HG03108 (cell line): ENCODE measurements around the gene PCBP3.
"Not testable (repeated sequence)": the region's sequence is repeated elsewhere in the genome, so short reads cannot be mapped to it uniquely, and the experiment has no call there.

ENCODE experiments used
- ATAC-seq: cut with Tn5 transposase; IDR thresholded peaks from one replicate; pipeline ENCODE4 v1.9.1; 2021; ENCODE audit warnings: moderate library complexity; ENCODE audit not compliant: unreplicated experiment

The PCBP3 gene

GRCh38 chr21:45612665-45613019 lies 30.9 kb upstream of the PCBP3 start:
- ATAC-seq: not testable (repeated sequence)

- ATAC-seq: no peak
These were observed 30.1 kb upstream of the PCBP3 start for GRCh38 chr21:45613396-45613795.

- no peak for ATAC-seq
These were observed 29.6 kb upstream of the PCBP3 start for GRCh38 chr21:45613881-45614280.

GRCh38 chr21:45615145-45615711 lies 28.3 kb upstream of the PCBP3 start:
- ATAC-seq: no peak

GRCh38 chr21:45617021-45617921 lies 26.3 kb upstream of the PCBP3 start:
- no peak for ATAC-seq

GRCh38 chr21:45618287-45618686 lies 25.2 kb upstream of the PCBP3 start:
- ATAC-seq: no peak

GRCh38 chr21:45618846-45619485 lies 24.6 kb upstream of the PCBP3 start:
- ATAC-seq: no peak

GRCh38 chr21:45620201-45620923 lies 23.2 kb upstream of the PCBP3 start:
- ATAC-seq: no peak

GRCh38 chr21:45621435-45622331 lies 21.8 kb upstream of the PCBP3 start:
- not testable (repeated sequence) for ATAC-seq

- no peak for ATAC-seq
These were observed 21.0 kb upstream of the PCBP3 start for GRCh38 chr21:45622416-45623097.

- no peak for ATAC-seq
These were observed 20.1 kb upstream of the PCBP3 start for GRCh38 chr21:45623436-45623835.

GRCh38 chr21:45626127-45626526 lies 17.4 kb upstream of the PCBP3 start:
- ATAC-seq: not testable (repeated sequence)

- no peak for ATAC-seq
These were observed 14.2 kb upstream of the PCBP3 start for GRCh38 chr21:45629046-45629981.

GRCh38 chr21:45630066-45630694 lies 13.3 kb upstream of the PCBP3 start:
- no peak for ATAC-seq

- ATAC-seq: no peak
These were observed 12.6 kb upstream of the PCBP3 start for GRCh38 chr21:45630876-45631275.

GRCh38 chr21:45631540-45631939 lies 12.0 kb upstream of the PCBP3 start:
- no peak for ATAC-seq

- ATAC-seq: no peak
These were observed 11.4 kb upstream of the PCBP3 start for GRCh38 chr21:45632160-45632559.

GRCh38 chr21:45632637-45633251 lies 10.8 kb upstream of the PCBP3 start:
- no peak for ATAC-seq
